HFFc6 (cell line): ENCODE measurements around the gene NUMA1. TPM values are rescaled to one million over a fixed set of nuclear protein-coding genes. Genes with fewer than 3 reads are reported as not detected.

Source experiments
- DNase-seq: peaks from one replicate; pipeline ENCODE4 v3.0.0-alpha.2; 2018
- H3K27ac Mint-ChIP-seq: 2 replicates; pipeline ENCODE4 v1.8.0; 2020; ENCODE audit warnings: mild to moderate bottlenecking, mixed read lengths
- H3K27me3 Mint-ChIP-seq: 2 replicates; pipeline ENCODE4 v1.8.0; 2021; ENCODE audit warnings: mild to moderate bottlenecking, moderate library complexity, mixed read lengths; ENCODE audit not compliant: insufficient read depth
- H3K36me3 Mint-ChIP-seq: 2 replicates; pipeline ENCODE4 v1.8.0; 2021; ENCODE audit warnings: low read depth, mixed read lengths
- H3K4me1 Mint-ChIP-seq: 2 replicates; pipeline ENCODE4 v1.8.0; 2020; ENCODE audit warnings: low read depth, mixed read lengths
- H3K4me3 Mint-ChIP-seq: 2 replicates; pipeline ENCODE4 v1.8.0; 2020; ENCODE audit warnings: mild to moderate bottlenecking, moderate library complexity, mixed read lengths
- H3K9me3 Mint-ChIP-seq: 2 replicates; pipeline ENCODE4 v1.8.0; 2020; ENCODE audit warnings: mild to moderate bottlenecking, mixed read lengths
- CTCF ChIP-seq: fragments of 200-600 bp; sonication (generic); IDR thresholded peaks from 2 replicates; pipeline ENCODE4 v1.5.0; 2021; ENCODE audit warnings: antibody characterized with exemption, mild to moderate bottlenecking
- total RNA-seq, 6 experiments: library from RNA; stranded (reverse); fragmentation: NEBNext Ultra II Directional; extraction: Animal tissue kit (Norgen Biotek cat#: 25700); gene quantifications; 2 replicates in 1 of 6; 3 replicates in 5 of 6; pipeline ENCODE4 v1.2.3, GENCODE V29; 2021

NUMA1 gene
- total RNA-seq, 6 experiments from 2014 or later = 127 to 148 (median 137) TPM

DNA sequence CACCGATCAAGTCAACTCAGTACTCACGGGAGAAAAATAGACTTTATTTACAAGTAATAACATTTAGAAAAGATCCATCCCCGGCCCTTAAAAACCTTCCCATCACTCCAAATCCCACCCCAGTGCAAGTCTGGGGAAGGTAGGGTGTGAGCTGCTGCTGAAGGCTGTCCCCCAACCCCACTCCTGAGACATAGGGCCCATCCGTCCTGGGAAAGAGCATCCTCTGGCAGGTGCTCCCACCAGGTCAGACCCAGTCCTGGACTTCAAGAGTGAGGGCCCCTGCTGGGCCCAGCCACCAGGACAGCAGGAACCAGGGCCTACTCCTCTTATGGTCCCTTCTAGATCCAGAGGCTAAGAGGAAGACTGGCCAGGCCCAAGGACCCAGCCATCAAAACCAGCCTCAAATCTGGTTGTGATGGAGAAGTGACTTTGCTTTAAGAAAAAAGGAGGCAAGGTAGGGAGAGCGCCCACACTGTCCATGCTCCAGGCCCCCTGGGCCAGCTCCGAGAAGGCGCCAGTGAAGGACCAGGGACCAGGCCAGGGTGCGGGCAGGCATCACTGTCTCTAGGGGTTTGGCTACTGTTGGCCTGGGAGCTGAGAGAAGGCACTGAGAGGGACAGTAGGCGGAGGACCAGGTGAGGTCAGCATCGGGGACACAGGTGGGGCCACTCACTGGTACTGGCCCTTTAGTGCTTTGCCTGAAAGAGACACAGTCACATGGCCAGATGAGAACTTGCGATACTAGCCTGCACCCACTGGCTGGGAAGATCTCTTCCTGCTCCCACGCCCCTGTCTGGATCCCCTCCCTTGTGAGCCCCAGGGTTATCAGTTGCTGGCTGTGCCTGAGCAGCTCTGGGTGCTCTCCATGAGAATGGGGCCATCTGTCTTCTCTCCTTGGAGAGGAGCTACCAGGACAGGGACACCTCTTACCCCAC is 77.2 kb downstream of the NUMA1 start:
- Mint-ChIP-seq H3K36me3 (peaks cover 30% of the 10 kb centered on the region; the same call in 1 of the 2 replicates), H3K4me3 (no peak overlapping the region; the same call in 1 of the 2 replicates), H3K9me3 (no peaks in the 10 kb centered on the region), H3K4me1 (peaks cover 14% of the 10 kb centered on the region), H3K27ac (peak overlapping the region; percentile 47; the same call in 1 of the 2 replicates), H3K27me3 (peaks cover 40% of the 10 kb centered on the region)
- DNase-seq = no peak
- no peak for TF ChIP-seq CTCF

GRCh38 chr11:72001834-72002591 is 78.3 kb downstream of the NUMA1 start:
- peaks cover 40% of the 10 kb centered on the region for H3K27me3 Mint-ChIP-seq
- no peak for TF ChIP-seq CTCF
- no peaks in the 10 kb centered on the region for H3K9me3 Mint-ChIP-seq
- H3K4me3 Mint-ChIP-seq = peak overlapping the region; percentile 6; the same call in 1 of the 2 replicates
- DNase-seq = no peak
- peaks cover 14% of the 10 kb centered on the region for H3K4me1 Mint-ChIP-seq
- H3K27ac Mint-ChIP-seq = peak overlapping the region; percentile 16
- peaks cover 22% of the 10 kb centered on the region; the same call in 1 of the 2 replicates for H3K36me3 Mint-ChIP-seq

DNA sequence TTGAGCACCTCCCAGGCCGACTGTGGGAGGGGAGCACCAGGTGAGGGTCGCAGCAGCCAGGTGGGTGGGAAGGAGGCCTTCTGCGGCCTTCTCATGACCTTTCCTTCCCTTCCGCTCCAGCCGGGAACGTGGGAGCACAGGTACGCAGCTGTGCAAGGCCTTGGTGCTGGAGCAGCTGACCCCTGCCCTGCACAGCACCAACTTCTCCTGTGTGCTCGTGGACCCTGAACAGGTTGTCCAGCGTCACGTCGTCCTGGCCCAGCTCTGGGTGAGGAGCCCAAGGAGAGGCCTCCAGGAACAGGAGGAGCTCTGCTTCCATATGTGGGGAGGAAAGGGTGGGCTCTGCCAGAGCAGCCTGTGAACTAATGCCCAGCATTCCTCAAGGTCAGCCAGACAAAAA is 79.1 kb downstream of the NUMA1 start:
- no peak overlapping the region for H3K27ac Mint-ChIP-seq
- H3K4me1 Mint-ChIP-seq = peaks cover 14% of the 10 kb centered on the region
- H3K4me3 Mint-ChIP-seq = no peak overlapping the region
- DNase-seq = no peak
- no peak for TF ChIP-seq CTCF
- H3K27me3 Mint-ChIP-seq = peaks cover 35% of the 10 kb centered on the region
- H3K36me3 Mint-ChIP-seq = peaks cover 23% of the 10 kb centered on the region
- no peaks in the 10 kb centered on the region for H3K9me3 Mint-ChIP-seq

DNA sequence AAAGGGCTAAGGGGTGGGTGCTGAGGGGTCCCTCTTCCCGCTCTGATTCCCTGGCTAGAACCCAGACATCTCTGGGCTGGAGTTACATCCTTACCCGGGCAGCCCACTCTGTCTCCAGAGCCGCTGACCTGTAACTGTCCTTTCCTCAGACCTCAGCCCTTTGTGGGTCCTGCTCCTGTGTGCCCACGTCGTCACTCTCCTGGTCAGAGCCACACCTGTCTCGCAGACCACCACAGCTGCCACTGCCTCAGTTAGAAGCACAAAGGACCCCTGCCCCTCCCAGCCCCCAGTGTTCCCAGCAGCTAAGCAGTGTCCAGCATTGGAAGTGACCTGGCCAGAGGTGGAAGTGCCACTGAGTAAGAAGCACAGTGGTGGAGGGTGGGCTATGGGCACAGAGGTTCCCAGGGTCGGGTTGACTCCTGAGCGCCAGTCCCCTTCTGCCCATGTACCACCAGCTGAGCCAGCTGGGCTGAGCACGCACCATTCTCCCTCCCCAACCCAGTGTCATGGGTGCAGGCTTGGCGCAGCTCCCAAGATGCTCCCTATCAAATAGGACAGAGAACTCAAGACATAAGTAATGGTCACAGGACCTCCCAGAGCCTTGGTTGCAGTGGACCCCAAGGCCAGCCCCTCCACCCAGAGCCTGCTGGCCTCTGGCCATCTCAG is 80.0 kb downstream of the NUMA1 start:
- H3K4me1 Mint-ChIP-seq = peaks cover 14% of the 10 kb centered on the region

More for the DNA sequence above, 80.0 kb downstream of the NUMA1 start:
- Mint-ChIP-seq H3K27ac (no peak overlapping the region), H3K36me3 (peaks cover 18% of the 10 kb centered on the region), H3K27me3 (peaks cover 28% of the 10 kb centered on the region), H3K4me3 (no peak overlapping the region), H3K9me3 (no peaks in the 10 kb centered on the region)
- DNase-seq = no peak
- TF ChIP-seq CTCF = no peak
